ENCODE results near the gene ESYT1. TPM values are rescaled to one million over a fixed set of nuclear protein-coding genes. Genes with fewer than 3 reads are reported as not detected.

ESYT1 gene
- total and polyA plus RNA-seq, 9 of the 15 experiments (the other 6 are each of a cell fraction or from before 2014, with no cell fraction given) = 132 to 420 (median 164) TPM

DNA sequence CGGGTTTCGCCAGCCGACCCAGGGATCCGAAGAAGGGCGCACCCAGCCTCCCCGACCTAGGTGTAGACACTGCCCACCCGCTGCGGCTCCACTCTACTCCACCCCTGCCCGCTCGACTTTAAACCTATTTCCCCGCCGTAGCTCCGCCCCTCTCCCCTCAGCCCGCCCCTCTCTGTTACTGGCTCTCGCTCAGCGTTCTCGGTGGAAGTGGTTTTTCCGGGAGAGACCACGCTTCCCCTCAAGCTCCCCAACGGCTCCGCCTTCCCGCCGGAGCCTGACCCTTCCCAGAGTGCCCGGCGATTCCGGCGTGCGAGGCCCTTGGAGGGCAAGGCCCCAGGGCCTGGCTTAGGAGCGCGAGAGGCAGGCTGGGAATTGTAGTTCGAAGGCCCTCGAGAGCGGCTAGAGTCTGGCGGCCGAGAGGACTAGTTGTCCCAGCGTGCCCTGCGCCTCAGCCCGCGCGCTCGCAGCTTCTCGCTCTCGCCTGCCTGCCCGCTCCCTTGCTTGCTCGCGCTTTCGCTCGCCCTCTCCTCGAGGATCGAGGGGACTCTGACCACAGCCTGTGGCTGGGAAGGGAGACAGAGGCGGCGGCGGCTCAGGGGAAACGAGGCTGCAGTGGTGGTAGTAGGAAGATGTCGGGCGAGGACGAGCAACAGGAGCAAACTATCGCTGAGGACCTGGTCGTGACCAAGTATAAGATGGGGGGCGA is 23.8 kb upstream of the ESYT1 start, which contains the start of gene PA2G4 (continued):
- TF ChIP-seq BCLAF1 (IDR thresholded peaks at IDR 0.05; ENCODE audit: borderline replicate concordance in 1 of 2, control insufficient read depth in 1 of 2, low read depth in 2 of 2, low read length in 1 of 2) = peak in 1 of 2 experiments; percentile 72; a peak in 1 of 4 replicates
- no peak for TF ChIP-seq EWSR1 (IDR thresholded peaks at IDR 0.05; ENCODE audit: borderline replicate concordance, low read depth, partially characterized antibody)
- TF ChIP-seq NR2C2 (CRISPR knock-in tag; IDR thresholded peaks at IDR 0.05) = peak; percentile 93
- TF ChIP-seq NR2C2 (tag; IDR thresholded peaks at IDR 0.05) = peak; percentile 98
- no peak for TF ChIP-seq SREBF1 (IDR thresholded peaks at IDR 0.05; ENCODE audit: borderline replicate concordance, low read depth, low read length)
- TF ChIP-seq, protein P1, sequence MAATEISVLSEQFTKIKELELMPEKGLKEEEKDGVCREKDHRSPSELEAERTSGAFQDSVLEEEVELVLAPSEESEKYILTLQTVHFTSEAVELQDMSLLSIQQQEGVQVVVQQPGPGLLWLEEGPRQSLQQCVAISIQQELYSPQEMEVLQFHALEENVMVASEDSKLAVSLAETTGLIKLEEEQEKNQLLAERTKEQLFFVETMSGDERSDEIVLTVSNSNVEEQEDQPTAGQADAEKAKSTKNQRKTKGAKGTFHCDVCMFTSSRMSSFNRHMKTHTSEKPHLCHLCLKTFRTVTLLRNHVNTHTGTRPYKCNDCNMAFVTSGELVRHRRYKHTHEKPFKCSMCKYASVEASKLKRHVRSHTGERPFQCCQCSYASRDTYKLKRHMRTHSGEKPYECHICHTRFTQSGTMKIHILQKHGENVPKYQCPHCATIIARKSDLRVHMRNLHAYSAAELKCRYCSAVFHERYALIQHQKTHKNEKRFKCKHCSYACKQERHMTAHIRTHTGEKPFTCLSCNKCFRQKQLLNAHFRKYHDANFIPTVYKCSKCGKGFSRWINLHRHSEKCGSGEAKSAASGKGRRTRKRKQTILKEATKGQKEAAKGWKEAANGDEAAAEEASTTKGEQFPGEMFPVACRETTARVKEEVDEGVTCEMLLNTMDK (IDR thresholded peaks at IDR 0.05; ENCODE audit: borderline replicate concordance, insufficient read depth, low read depth, low read length, poor library complexity, severe bottlenecking) = no peak
- peak; percentile 99 for TF ChIP-seq KAT7 (CRISPR knock-in tag; IDR thresholded peaks at IDR 0.05; ENCODE audit: borderline replicate concordance)
- peak; percentile 85 for TF ChIP-seq RNF2 (IDR thresholded peaks at IDR 0.05)
- TF ChIP-seq MCM5 (IDR thresholded peaks at IDR 0.05; ENCODE audit: low read depth) = no peak
- TF ChIP-seq CHD2 (IDR thresholded peaks at IDR 0.05; ENCODE audit: low read depth, low read length) = peak; percentile 92
- 0 out of 2 replicates have a peak, but pooled peaks have one; percentile 31 for TF ChIP-seq ZSCAN29 (IDR thresholded peaks at IDR 0.05)
- no peak for TF ChIP-seq ATF1 (CRISPR knock-in tag; IDR thresholded peaks at IDR 0.05)
- peak; percentile 68 for TF ChIP-seq ATF1 (tag; IDR thresholded peaks at IDR 0.05)
- TF ChIP-seq TAF1 (IDR thresholded peaks at IDR 0.05; ENCODE audit: control insufficient read depth, extremely low read depth, insufficient read depth, low read length, severe bottlenecking) = peak; percentile 52
- peak; percentile 86 to 88 for TF ChIP-seq NRF1 (conservative IDR thresholded peaks at IDR 0.05 in 1 of 2, IDR thresholded peaks at IDR 0.05 in 1 of 2)
- no peak for TF ChIP-seq FOXJ2 (tag; IDR thresholded peaks at IDR 0.05)

All from K562 (cell line).